Psoas muscle (tissue), 8 donors: ENCODE results near the gene SPTLC1. TPM values are rescaled to one million over a fixed set of nuclear protein-coding genes. Genes with fewer than 3 reads are reported as not detected.
A peak's percentile ranks its signal among the peaks of the same experiment; 100 is the strongest.

Experiments
- ATAC-seq, 4 donors: fragments of 200-7000 bp; cut with Tn5 transposase; one replicate each; pipeline ENCODE4 v1.9.1; 2020; ENCODE audit warnings: moderate library complexity in 3 of 4, mild to moderate bottlenecking in 2 of 4
- DNase-seq, 2 donors: peaks; one replicate each; pipeline ENCODE4 v3.0.0-alpha.2; 2020
- H3K27ac ChIP-seq: fragments of 200-600 bp; one replicate; pipeline ENCODE4 v1.8.0; 2022
- H3K27me3 ChIP-seq, 3 donors: fragments of 200-600 bp in 1 of 3; one replicate each; pipeline versions ENCODE4 v1.6.1 to v1.8.0; 2013 to 2022; ENCODE audit warnings: low read length in 2 of 3, mild to moderate bottlenecking in 2 of 3, moderate library complexity in 1 of 3; ENCODE audit not compliant: insufficient read depth in 3 of 3
- H3K36me3 ChIP-seq, 2 donors: fragments of 200-600 bp in 1 of 2; one replicate each; pipeline versions ENCODE4 v1.6.1 to v1.8.0; 2013 to 2022; ENCODE audit warnings: low read depth in 1 of 2, mild to moderate bottlenecking in 1 of 2, moderate library complexity in 1 of 2; ENCODE audit not compliant: insufficient read depth in 1 of 2
- H3K4me1 ChIP-seq: fragments of 200-600 bp; one replicate; pipeline ENCODE4 v1.8.0; 2022
- H3K4me3 ChIP-seq: fragments of 200-600 bp; one replicate; pipeline ENCODE4 v1.8.0; 2022; ENCODE audit warnings: mild to moderate bottlenecking
- H3K9me3 ChIP-seq: fragments of 200-600 bp; one replicate; pipeline ENCODE4 v1.8.0; 2022
- CTCF ChIP-seq: fragments of 200-600 bp; IDR thresholded peaks from one replicate; pipeline ENCODE4 v1.8.0; 2022; ENCODE audit warnings: antibody characterized with exemption
- WGBS, 3 donors: extraction: QIAGEN DNeasy Blood & Tissue Kit; methylation state at CpG; one replicate each; pipeline versions ENCODE4 v1.1.6 to v1.1.7; 2013; 5-methylcytosine and 5-hydroxymethylcytosine counted together
- intact Hi-C, 2 donors: fragments of 100-400 bp; cut with DNase I; formaldehyde crosslinking; loops; one replicate each; pipeline versions ENCODE4 v1.11.0 to v1.14.2; 2022
- polyA plus RNA-seq, 3 donors: library from polyadenylated mRNA; stranded (reverse); fragments of 200-250 nt; gene quantifications; one replicate each; pipeline ENCODE4 v1.2.3, GENCODE V29; 2013
- total RNA-seq, 4 donors: library from RNA; stranded (reverse); fragmentation: NEBNext Ultra II Directional in 2 of 4; extraction: Animal tissue kit (Norgen Biotek cat#: 25700) in 2 of 4; gene quantifications; one replicate each; pipeline versions ENCODE4 v1.2.1 to v1.2.4, GENCODE V29; 2021 to 2023
- donor health status: healthy with polysubstance abuse.
- donor health status: DM: no; HTN: no; CAD: no; lungs with moderate emphysema.
- donor health status: Bipolar disorder and iron deficiency.
- donor health status: healthy.
- donor health status: DM: yes; HTN: yes; CAD: no.
- donor health status: DM: no; HTN: no; CAD: no.
- donor health status: DM: no; HTN: no; CAD: no.
- donor health status: DM: yes; HTN: yes; CAD: no.

The SPTLC1 gene
- total and polyA plus RNA-seq, 7 donors, result 12.2 to 29.8 (median 20.9) TPM

GRCh38 chr9:91995000-91995655, 120.1 kb downstream of the SPTLC1 start:
- Histone ChIP-seq H3K4me3 (no peak overlapping the region), H3K27ac (no peak overlapping the region), H3K9me3 (no peaks in the 10 kb centered on the region), H3K36me3 (no peaks in the 10 kb centered on the region), H3K27me3 (peaks cover 2 to 7% (median 6%) of the 10 kb centered on the region in 3 donors), H3K4me1 (no peaks in the 10 kb centered on the region)
- WGBS, 3 donors, result 41 to 55% (median 46%) methylated on average over 8 of the region's 8 CpGs
- ATAC-seq (no peak), DNase-seq (no peak)
- intact Hi-C loops, result no loop called here
- no peak for TF ChIP-seq CTCF

GRCh38 chr9:91994422-91994821, 120.8 kb downstream of the SPTLC1 start:
- DNase-seq (no peak), ATAC-seq (no peak)
- WGBS, 3 donors, result 25 to 33% (median 32%) methylated on average over 4 of the region's 4 CpGs
- Histone ChIP-seq H3K4me1 (no peaks in the 10 kb centered on the region), H3K27ac (no peak overlapping the region), H3K27me3 (peaks cover 2 to 7% (median 6%) of the 10 kb centered on the region in 3 donors), H3K36me3 (no peaks in the 10 kb centered on the region), H3K9me3 (no peaks in the 10 kb centered on the region), H3K4me3 (no peak overlapping the region)
- no peak for TF ChIP-seq CTCF
- intact Hi-C loops, result no loop called here

- ATAC-seq (no peak), DNase-seq (no peak)
- Histone ChIP-seq H3K9me3 (no peaks in the 10 kb centered on the region), H3K36me3 (no peaks in the 10 kb centered on the region), H3K4me1 (no peaks in the 10 kb centered on the region), H3K4me3 (no peak overlapping the region), H3K27ac (no peak overlapping the region), H3K27me3 (peaks cover 0 to 7% (median 2%) of the 10 kb centered on the region in 3 donors)
- no peak for TF ChIP-seq CTCF
- intact Hi-C loops, result no loop called here
- 60 to 62% (median 61%) methylated on average over 12 of the region's 12 CpGs for WGBS, 3 donors
Observed at GRCh38 chr9:91992461-91993041, 122.7 kb downstream of the SPTLC1 start.

- ATAC-seq, result no peak
- Histone ChIP-seq H3K36me3 (no peaks in the 10 kb centered on the region), H3K9me3 (no peaks in the 10 kb centered on the region), H3K27me3 (peaks cover 0 to 7% (median 2%) of the 10 kb centered on the region in 3 donors), H3K4me3 (peak overlapping the region; percentile 20), H3K4me1 (no peaks in the 10 kb centered on the region), H3K27ac (no peak overlapping the region)
- no peak for TF ChIP-seq CTCF
- 42 to 46% (median 42%) methylated on average over 20 of the region's 20 CpGs for WGBS, 3 donors
- intact Hi-C loops, result no loop called here
- no peak for DNase-seq
Observed at GRCh38 chr9:91991721-91992341, 123.4 kb downstream of the SPTLC1 start.
